SJCRH30 (cell line): ENCODE data around the gene PDLIM1. TPM values are rescaled to one million over a fixed set of nuclear protein-coding genes. Genes with fewer than 3 reads are reported as not detected.
A peak's percentile ranks its signal among the peaks of the same experiment; 100 is the strongest.

Source experiments
- DNase-seq, 2 experiments: peaks; one replicate each; pipeline ENCODE4 v3.0.0-alpha.2; 2015 to 2020
- H3K27ac ChIP-seq: fragments of 250-450 bp; sonication (Bioruptor Pico); 2 replicates; pipeline ENCODE4 v1.5.1; 2020; ENCODE audit warnings: mild to moderate bottlenecking, moderate library complexity
- H3K27me3 ChIP-seq: fragments of 250-450 bp; sonication (Bioruptor Pico); 2 replicates; pipeline ENCODE4 v1.5.1; 2020; ENCODE audit warnings: mild to moderate bottlenecking, moderate library complexity
- H3K36me3 ChIP-seq: fragments of 250-450 bp; sonication (Bioruptor Pico); 2 replicates; pipeline ENCODE4 v1.5.1; 2020; ENCODE audit warnings: mild to moderate bottlenecking, moderate library complexity
- H3K4me1 ChIP-seq: fragments of 250-450 bp; sonication (Bioruptor Pico); 2 replicates; pipeline ENCODE4 v1.5.1; 2020; ENCODE audit warnings: mild to moderate bottlenecking, moderate library complexity
- H3K4me3 ChIP-seq: fragments of 250-450 bp; sonication (Bioruptor Pico); 2 replicates; pipeline ENCODE4 v1.5.1; 2020; ENCODE audit warnings: mild to moderate bottlenecking, moderate library complexity
- H3K9me3 ChIP-seq: fragments of 250-450 bp; sonication (Bioruptor Pico); replicated peaks from 2 replicates; pipeline ENCODE4 v1.5.1; 2020; ENCODE audit warnings: mild to moderate bottlenecking, moderate library complexity
- total RNA-seq: library from RNA; depleted of rRNA; stranded (reverse); fragments of >200 nt; shearing (Covaris generic); gene quantifications from 2 replicates; pipeline ENCODE4 v1.2.3, GENCODE V29; 2014; rRNA removed

PDLIM1 gene
- 5.7 and 6.3 TPM in 2 replicates for total RNA-seq

GRCh38 chr10:95290461-95291364 is at the start of gene PDLIM1:
TSS of gene PDLIM1 (minus strand) at chr10:95291003. CDS start at chr10:95290915, 88 bp downstream.
- no peaks in the 10 kb centered on the region for H3K36me3 ChIP-seq
- H3K9me3 ChIP-seq, result no peaks in the 10 kb centered on the region
- H3K27me3 ChIP-seq, result no peaks in the 10 kb centered on the region
- peak within 1 kb of the TSS; percentile 80 for H3K4me3 ChIP-seq
- no peak within 1 kb of the TSS for H3K27ac ChIP-seq
- H3K4me1 ChIP-seq, result no peaks in the 10 kb centered on the region
- peak; percentile 33 to 44 for DNase-seq

GRCh38 chr10:95339863-95340262 is 49.1 kb upstream of the PDLIM1 start:
- H3K4me3 ChIP-seq, result no peak overlapping the region
- no peaks in the 10 kb centered on the region for H3K9me3 ChIP-seq
- no peak overlapping the region for H3K27ac ChIP-seq
- DNase-seq, result no peak
- no peaks in the 10 kb centered on the region for H3K36me3 ChIP-seq
- H3K4me1 ChIP-seq, result no peaks in the 10 kb centered on the region
- no peaks in the 10 kb centered on the region for H3K27me3 ChIP-seq

GRCh38 chr10:95337423-95338160 is 46.8 kb upstream of the PDLIM1 start:
- no peaks in the 10 kb centered on the region for H3K36me3 ChIP-seq
- H3K9me3 ChIP-seq, result no peaks in the 10 kb centered on the region
- no peaks in the 10 kb centered on the region for H3K4me1 ChIP-seq
- no peak for DNase-seq
- no peak overlapping the region for H3K27ac ChIP-seq
- no peak overlapping the region for H3K4me3 ChIP-seq
- no peaks in the 10 kb centered on the region for H3K27me3 ChIP-seq

- Histone ChIP-seq H3K4me1 (no peaks in the 10 kb centered on the region), H3K27ac (no peak overlapping the region), H3K27me3 (no peaks in the 10 kb centered on the region), H3K9me3 (no peaks in the 10 kb centered on the region), H3K4me3 (no peak overlapping the region), H3K36me3 (no peaks in the 10 kb centered on the region)
- no peak for DNase-seq
Observed at GRCh38 chr10:95336702-95337101, 45.9 kb upstream of the PDLIM1 start.

GRCh38 chr10:95335933-95336699 is 45.3 kb upstream of the PDLIM1 start:
- Histone ChIP-seq H3K4me1 (no peaks in the 10 kb centered on the region), H3K36me3 (no peaks in the 10 kb centered on the region), H3K27ac (no peak overlapping the region), H3K27me3 (no peaks in the 10 kb centered on the region), H3K9me3 (no peaks in the 10 kb centered on the region), H3K4me3 (no peak overlapping the region)
- DNase-seq, result no peak

- Histone ChIP-seq H3K27ac (no peak overlapping the region), H3K36me3 (no peaks in the 10 kb centered on the region), H3K27me3 (no peaks in the 10 kb centered on the region), H3K4me1 (no peaks in the 10 kb centered on the region), H3K4me3 (no peak overlapping the region), H3K9me3 (no peaks in the 10 kb centered on the region)
- no peak for DNase-seq
Observed at GRCh38 chr10:95334805-95335144, 44.0 kb upstream of the PDLIM1 start.

- Histone ChIP-seq H3K9me3 (no peaks in the 10 kb centered on the region), H3K36me3 (no peaks in the 10 kb centered on the region), H3K27ac (no peak overlapping the region), H3K4me3 (no peak overlapping the region), H3K27me3 (no peaks in the 10 kb centered on the region), H3K4me1 (no peaks in the 10 kb centered on the region)
- no peak for DNase-seq
Observed at GRCh38 chr10:95333997-95334804, 43.4 kb upstream of the PDLIM1 start.

- Histone ChIP-seq H3K27me3 (no peaks in the 10 kb centered on the region), H3K27ac (no peak overlapping the region), H3K4me3 (no peak overlapping the region), H3K4me1 (peaks cover 2% of the 10 kb centered on the region; the same call in 1 of the 2 replicates), H3K9me3 (no peaks in the 10 kb centered on the region), H3K36me3 (no peaks in the 10 kb centered on the region)
- no peak for DNase-seq
Observed at GRCh38 chr10:95332666-95333249, 42.0 kb upstream of the PDLIM1 start.

- H3K4me1 ChIP-seq, result peaks cover 12% of the 10 kb centered on the region
- no peak overlapping the region for H3K27ac ChIP-seq
- H3K27me3 ChIP-seq, result no peaks in the 10 kb centered on the region
- no peak overlapping the region for H3K4me3 ChIP-seq
- H3K36me3 ChIP-seq, result no peaks in the 10 kb centered on the region
- H3K9me3 ChIP-seq, result no peaks in the 10 kb centered on the region
- DNase-seq, result no peak
Observed at GRCh38 chr10:95331596-95332130, 40.9 kb upstream of the PDLIM1 start.

GRCh38 chr10:95330966-95331453 is 40.2 kb upstream of the PDLIM1 start:
- Histone ChIP-seq H3K4me3 (no peak overlapping the region), H3K4me1 (peaks cover 12% of the 10 kb centered on the region), H3K27ac (no peak overlapping the region), H3K36me3 (no peaks in the 10 kb centered on the region), H3K9me3 (no peaks in the 10 kb centered on the region), H3K27me3 (no peaks in the 10 kb centered on the region)
- DNase-seq, result no peak

GRCh38 chr10:95329296-95329695 is 38.5 kb upstream of the PDLIM1 start:
- no peaks in the 10 kb centered on the region for H3K9me3 ChIP-seq
- H3K36me3 ChIP-seq, result no peaks in the 10 kb centered on the region
- peaks cover 12% of the 10 kb centered on the region for H3K4me1 ChIP-seq
- H3K4me3 ChIP-seq, result no peak overlapping the region
- no peaks in the 10 kb centered on the region for H3K27me3 ChIP-seq
- H3K27ac ChIP-seq, result no peak overlapping the region
- no peak for DNase-seq

- DNase-seq, result no peak
- no peaks in the 10 kb centered on the region for H3K36me3 ChIP-seq
- no peak overlapping the region for H3K27ac ChIP-seq
- H3K9me3 ChIP-seq, result no peaks in the 10 kb centered on the region
- H3K27me3 ChIP-seq, result no peaks in the 10 kb centered on the region
- peaks cover 12% of the 10 kb centered on the region for H3K4me1 ChIP-seq
- no peak overlapping the region for H3K4me3 ChIP-seq
Observed at GRCh38 chr10:95328013-95328412, 37.2 kb upstream of the PDLIM1 start.

GRCh38 chr10:95327367-95327766 is 36.6 kb upstream of the PDLIM1 start:
- DNase-seq, result peak; percentile 87 to 93
- Histone ChIP-seq H3K36me3 (no peaks in the 10 kb centered on the region), H3K27me3 (no peaks in the 10 kb centered on the region), H3K27ac (no peak overlapping the region), H3K4me3 (no peak overlapping the region), H3K4me1 (peaks cover 12% of the 10 kb centered on the region), H3K9me3 (no peaks in the 10 kb centered on the region)
